Endodermal cell (in vitro differentiated cells): ENCODE data around the gene ZNF254. TPM values are rescaled to one million over a fixed set of nuclear protein-coding genes. Genes with fewer than 3 reads are reported as not detected.

Source experiments
- DNase-seq: peaks from one replicate; pipeline ENCODE4 v3.0.0-alpha.2; 2017
- H3K27ac ChIP-seq: 2 replicates; pipeline ENCODE4 v1.5.1; 2013; ENCODE audit warnings: mild to moderate bottlenecking, low read depth, low read length, moderate library complexity
- H3K27me3 ChIP-seq: 2 replicates; pipeline ENCODE4 v1.6.1; 2013; ENCODE audit warnings: mild to moderate bottlenecking, low read length, moderate library complexity; ENCODE audit not compliant: insufficient read depth, control insufficient read depth, poor library complexity, severe bottlenecking
- H3K36me3 ChIP-seq: 2 replicates; pipeline ENCODE4 v1.7.0; 2013; ENCODE audit warnings: mild to moderate bottlenecking, low read length, moderate library complexity; ENCODE audit not compliant: control insufficient read depth, insufficient read depth
- H3K4me1 ChIP-seq: one replicate; pipeline ENCODE4 v1.7.0; 2013; ENCODE audit warnings: low read length; ENCODE audit not compliant: control insufficient read depth, insufficient read depth
- H3K4me3 ChIP-seq: 2 replicates; pipeline ENCODE4 v1.5.1; 2013; ENCODE audit warnings: mild to moderate bottlenecking, low read length, moderate library complexity
- H3K9ac ChIP-seq: 2 replicates; pipeline ENCODE4 v1.6.1; 2013; ENCODE audit warnings: mild to moderate bottlenecking, low read length, moderate library complexity; ENCODE audit not compliant: poor library complexity, severe bottlenecking; ENCODE audit errors: extremely low read depth
- H3K9me3 ChIP-seq: 2 replicates; pipeline ENCODE4 v1.6.1; 2013; ENCODE audit warnings: mild to moderate bottlenecking, low read length, moderate library complexity; ENCODE audit not compliant: control insufficient read depth
- H3K27ac Mint-ChIP-seq: 2 replicates; pipeline ENCODE4 v1.8.0; 2020; ENCODE audit warnings: mixed read lengths
- H3K27me3 Mint-ChIP-seq: 2 replicates; pipeline ENCODE4 v1.8.0; 2021; ENCODE audit warnings: mild to moderate bottlenecking, mixed read lengths; ENCODE audit not compliant: insufficient read depth
- H3K36me3 Mint-ChIP-seq: 2 replicates; pipeline ENCODE4 v1.8.0; 2020; ENCODE audit warnings: low read depth, mixed read lengths
- H3K4me1 Mint-ChIP-seq: 2 replicates; pipeline ENCODE4 v1.8.0; 2020; ENCODE audit warnings: mixed read lengths
- H3K4me3 Mint-ChIP-seq: 2 replicates; pipeline ENCODE4 v1.8.0; 2020; ENCODE audit warnings: mild to moderate bottlenecking, moderate library complexity, mixed read lengths
- H3K9me3 Mint-ChIP-seq: 2 replicates; pipeline ENCODE4 v1.8.0; 2020; ENCODE audit warnings: mild to moderate bottlenecking, mixed read lengths
- WGBS, 2 experiments: methylation state at CpG; one replicate each; pipeline versions ENCODE4 v1.1.5 to v1.1.7; 2013; ENCODE audit warnings: missing lambda C conversion rate in 2 of 2, mixed read lengths in 1 of 2; ENCODE audit not compliant: insufficient coverage in 1 of 2, insufficient read length in 1 of 2; 5-methylcytosine and 5-hydroxymethylcytosine counted together
- total RNA-seq, 2 donors: library from RNA; stranded (reverse); fragmentation: NEBNext Ultra II Directional in 1 of 2; extraction: Animal tissue kit (Norgen Biotek cat#: 25700) in 1 of 2; gene quantifications; 2 replicates in 1 of 2; 3 replicates in 1 of 2; pipeline ENCODE4 v1.2.1, GENCODE V29; 2021
- TF ChIP-seq, protein P1 (sequence below): fragments of 200-600 bp; sonication (generic); conservative IDR thresholded peaks from 2 replicates; pipeline ENCODE4 v1.5.0; 2021; ENCODE audit warnings: antibody characterized with exemption, mild to moderate bottlenecking

ZNF254 gene
- total RNA-seq, 2 donors from 2014 or later = 30.7 to 33.8 TPM

DNA sequence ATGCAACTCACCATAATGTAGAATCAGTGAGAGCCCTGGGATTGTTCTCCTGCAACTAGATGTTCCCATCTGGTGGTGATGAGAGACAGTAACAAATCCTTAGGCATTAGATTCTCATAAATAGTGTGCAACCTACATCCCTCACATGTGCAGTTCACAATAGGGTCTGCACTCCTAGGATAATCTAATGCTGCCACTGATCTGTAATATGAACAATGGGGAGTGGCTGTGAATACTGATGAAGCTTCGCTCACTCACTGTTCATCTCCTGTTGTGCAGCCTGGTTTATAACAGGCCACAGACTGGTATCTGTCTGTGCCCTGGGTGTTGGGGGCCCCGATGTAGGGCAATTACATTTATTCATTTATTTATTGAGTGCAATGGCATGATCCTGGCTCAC lies 86.9 kb downstream of the ZNF254 start:
- Histone ChIP-seq H3K4me1 (no peaks in the 10 kb centered on the region), H3K4me3 (no peak overlapping the region), H3K27ac (no peak overlapping the region), H3K27me3 (no peaks in the 10 kb centered on the region), H3K36me3 (no peaks in the 10 kb centered on the region), H3K9ac (no peak overlapping the region), H3K9me3 (peaks cover 67% of the 10 kb centered on the region)
- DNase-seq = no peak
- H3K36me3 Mint-ChIP-seq = no peaks in the 10 kb centered on the region
- no peaks in the 10 kb centered on the region for H3K4me1 Mint-ChIP-seq
- WGBS, 2 experiments = 96% methylated on average over 2 of the region's 2 CpGs; no CpG with 5 or more reads in 1 of the 2 experiments
- peaks cover 95% of the 10 kb centered on the region for H3K9me3 Mint-ChIP-seq
- no peaks in the 10 kb centered on the region for H3K27me3 Mint-ChIP-seq
- no peak overlapping the region for H3K27ac Mint-ChIP-seq
- TF ChIP-seq, protein P1, sequence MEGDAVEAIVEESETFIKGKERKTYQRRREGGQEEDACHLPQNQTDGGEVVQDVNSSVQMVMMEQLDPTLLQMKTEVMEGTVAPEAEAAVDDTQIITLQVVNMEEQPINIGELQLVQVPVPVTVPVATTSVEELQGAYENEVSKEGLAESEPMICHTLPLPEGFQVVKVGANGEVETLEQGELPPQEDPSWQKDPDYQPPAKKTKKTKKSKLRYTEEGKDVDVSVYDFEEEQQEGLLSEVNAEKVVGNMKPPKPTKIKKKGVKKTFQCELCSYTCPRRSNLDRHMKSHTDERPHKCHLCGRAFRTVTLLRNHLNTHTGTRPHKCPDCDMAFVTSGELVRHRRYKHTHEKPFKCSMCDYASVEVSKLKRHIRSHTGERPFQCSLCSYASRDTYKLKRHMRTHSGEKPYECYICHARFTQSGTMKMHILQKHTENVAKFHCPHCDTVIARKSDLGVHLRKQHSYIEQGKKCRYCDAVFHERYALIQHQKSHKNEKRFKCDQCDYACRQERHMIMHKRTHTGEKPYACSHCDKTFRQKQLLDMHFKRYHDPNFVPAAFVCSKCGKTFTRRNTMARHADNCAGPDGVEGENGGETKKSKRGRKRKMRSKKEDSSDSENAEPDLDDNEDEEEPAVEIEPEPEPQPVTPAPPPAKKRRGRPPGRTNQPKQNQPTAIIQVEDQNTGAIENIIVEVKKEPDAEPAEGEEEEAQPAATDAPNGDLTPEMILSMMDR = no peak
- H3K4me3 Mint-ChIP-seq = no peak overlapping the region

DNA sequence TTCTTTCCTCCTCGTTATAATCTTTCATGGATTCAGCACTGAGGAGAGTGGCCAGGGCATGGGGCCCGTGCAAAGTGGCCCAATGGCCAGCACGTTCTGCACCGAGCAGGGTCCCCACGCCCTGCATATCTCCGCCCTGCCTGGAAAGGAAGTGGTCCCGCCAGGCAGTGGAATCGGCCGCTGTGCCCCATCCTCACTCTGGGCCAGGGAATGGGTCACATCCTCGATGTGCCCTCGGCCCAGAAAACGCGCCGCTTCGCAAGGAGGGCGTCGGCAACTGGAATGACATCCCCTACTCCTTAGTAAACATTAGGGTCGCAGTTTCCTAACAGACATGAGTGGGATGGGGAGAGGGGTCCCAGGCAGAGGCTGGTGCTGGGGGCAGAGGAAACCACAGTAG lies 90.7 kb downstream of the ZNF254 start:
- no peak overlapping the region for H3K4me3 ChIP-seq
- no peaks in the 10 kb centered on the region for H3K36me3 Mint-ChIP-seq
- H3K9ac ChIP-seq = no peak overlapping the region
- H3K4me3 Mint-ChIP-seq = no peak overlapping the region
- TF ChIP-seq, protein P1 = no peak
- H3K4me1 ChIP-seq = no peaks in the 10 kb centered on the region
- H3K9me3 Mint-ChIP-seq = peaks cover 79% of the 10 kb centered on the region
- H3K36me3 ChIP-seq = no peaks in the 10 kb centered on the region
- no peak for DNase-seq
- peaks cover 44% of the 10 kb centered on the region for H3K9me3 ChIP-seq
- no peak overlapping the region for H3K27ac Mint-ChIP-seq
- no peak overlapping the region for H3K27ac ChIP-seq
- no peaks in the 10 kb centered on the region for H3K27me3 Mint-ChIP-seq
- no peaks in the 10 kb centered on the region for H3K4me1 Mint-ChIP-seq
- WGBS, 2 experiments = 92 to 94% methylated on average over 10 to 18 of the region's 18 CpGs
- no peaks in the 10 kb centered on the region for H3K27me3 ChIP-seq

DNA sequence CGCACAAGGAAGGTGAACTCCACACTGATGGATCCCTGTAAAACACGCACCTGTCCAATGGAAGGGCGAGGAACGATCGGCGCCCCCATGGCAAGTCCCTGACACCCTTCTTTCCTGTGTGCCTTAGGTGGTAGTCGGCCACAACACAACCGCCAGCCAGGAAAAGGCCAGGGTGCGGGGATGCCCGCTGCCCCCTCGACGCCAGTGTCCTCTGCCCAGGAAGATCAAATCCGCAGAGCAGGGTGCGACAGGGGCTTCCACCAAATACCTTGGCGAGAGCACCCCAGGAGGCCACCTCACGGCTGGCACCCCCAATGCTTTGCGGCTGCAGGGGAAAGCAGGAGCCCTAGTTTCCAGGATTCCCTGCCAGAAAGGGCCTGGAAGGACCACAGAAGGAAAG lies 91.2 kb downstream of the ZNF254 start:
- no peak for DNase-seq
- Histone ChIP-seq H3K9ac (no peak overlapping the region), H3K36me3 (no peaks in the 10 kb centered on the region), H3K9me3 (peaks cover 41% of the 10 kb centered on the region), H3K4me1 (no peaks in the 10 kb centered on the region), H3K27ac (no peak overlapping the region), H3K4me3 (no peak overlapping the region), H3K27me3 (no peaks in the 10 kb centered on the region)
- Mint-ChIP-seq H3K9me3 (peaks cover 73% of the 10 kb centered on the region), H3K27me3 (no peaks in the 10 kb centered on the region), H3K36me3 (no peaks in the 10 kb centered on the region), H3K4me3 (no peak overlapping the region), H3K27ac (no peak overlapping the region), H3K4me1 (no peaks in the 10 kb centered on the region)
- TF ChIP-seq, protein P1 = no peak
- 91 to 100% methylated on average over 6 to 17 of the region's 17 CpGs for WGBS, 2 experiments

Other genes starting within 250 kb of the ZNF254 start
- gene ZNF726, start 172.3 kb upstream of the ZNF254 start, total RNA-seq = 1 to 10 TPM in 1 of 2 donors, not detected in 1; 5.8 TPM